SK-MEL-5 (cell line): ENCODE results near the gene UBE4B. TPM values are rescaled to one million over a fixed set of nuclear protein-coding genes. Genes with fewer than 3 reads are reported as not detected.
"Not testable (repeated sequence)": the region's sequence is repeated elsewhere in the genome, so short reads cannot be mapped to it uniquely, and the experiment has no call there.

Experiments
- DNase-seq: peaks from one replicate; pipeline ENCODE4 v3.0.0-alpha.2; 2016; ENCODE audit warnings: low read depth, low spot score
- in situ Hi-C: cut with HindIII; loops from 2 replicates; pipeline ENCODE4 v1.10.0; 2016; ENCODE audit warnings: low sequenced_read_pairs, high pct_unique_total_duplicates, low pct_unique_long_range_greater_than_20kb
- total RNA-seq: library from RNA; depleted of rRNA; stranded (reverse); fragments of >200 nt; shearing (Covaris generic); gene quantifications from 2 replicates; pipeline ENCODE4 v1.2.3, GENCODE V29; 2014

Gene UBE4B
- total RNA-seq, 1 experiment from 2014 or later = 28.9 TPM

DNA sequence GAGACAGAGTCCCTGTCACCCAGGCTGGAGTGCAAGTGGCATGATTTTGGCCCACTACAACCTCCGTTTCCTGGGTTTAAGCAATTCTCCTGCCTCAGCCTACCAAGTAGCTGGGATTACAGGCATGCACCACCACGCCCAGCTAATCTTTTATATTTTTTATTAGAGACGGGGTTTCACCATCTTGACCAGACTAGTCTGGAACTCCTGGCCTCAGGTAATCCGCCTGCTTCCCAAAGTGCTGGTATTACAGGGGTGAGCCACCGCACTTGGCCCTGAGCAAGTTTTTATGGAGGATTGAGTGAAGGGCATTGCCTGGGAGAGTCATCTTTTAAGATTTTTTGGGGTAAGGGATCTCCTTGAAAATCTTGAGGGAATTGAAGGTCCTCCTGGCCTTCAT lies 28.5 kb downstream of the UBE4B start:
- in situ Hi-C loops = no loop called here
- no peak for DNase-seq

DNA sequence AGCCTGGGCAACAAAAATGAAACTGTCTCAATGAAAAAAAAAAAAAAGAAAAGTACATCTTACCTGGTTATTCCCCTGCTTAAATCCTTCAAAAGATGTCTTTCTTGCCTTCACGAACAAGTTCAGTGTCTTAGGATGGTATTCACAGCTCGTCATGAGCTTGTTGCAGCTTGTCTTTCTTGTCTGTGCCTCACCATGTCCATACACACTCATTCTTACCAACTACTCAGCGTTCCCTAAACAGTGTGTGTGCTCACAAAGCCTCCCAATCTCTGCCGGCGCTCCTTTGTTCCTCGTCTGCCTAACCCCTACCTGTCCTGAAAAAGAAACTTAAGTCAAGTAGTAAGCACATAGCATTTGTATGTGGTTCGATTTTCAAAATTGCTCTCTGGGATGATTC lies 31.1 kb downstream of the UBE4B start:
- DNase-seq = no peak
- in situ Hi-C loops = no loop called here

DNA sequence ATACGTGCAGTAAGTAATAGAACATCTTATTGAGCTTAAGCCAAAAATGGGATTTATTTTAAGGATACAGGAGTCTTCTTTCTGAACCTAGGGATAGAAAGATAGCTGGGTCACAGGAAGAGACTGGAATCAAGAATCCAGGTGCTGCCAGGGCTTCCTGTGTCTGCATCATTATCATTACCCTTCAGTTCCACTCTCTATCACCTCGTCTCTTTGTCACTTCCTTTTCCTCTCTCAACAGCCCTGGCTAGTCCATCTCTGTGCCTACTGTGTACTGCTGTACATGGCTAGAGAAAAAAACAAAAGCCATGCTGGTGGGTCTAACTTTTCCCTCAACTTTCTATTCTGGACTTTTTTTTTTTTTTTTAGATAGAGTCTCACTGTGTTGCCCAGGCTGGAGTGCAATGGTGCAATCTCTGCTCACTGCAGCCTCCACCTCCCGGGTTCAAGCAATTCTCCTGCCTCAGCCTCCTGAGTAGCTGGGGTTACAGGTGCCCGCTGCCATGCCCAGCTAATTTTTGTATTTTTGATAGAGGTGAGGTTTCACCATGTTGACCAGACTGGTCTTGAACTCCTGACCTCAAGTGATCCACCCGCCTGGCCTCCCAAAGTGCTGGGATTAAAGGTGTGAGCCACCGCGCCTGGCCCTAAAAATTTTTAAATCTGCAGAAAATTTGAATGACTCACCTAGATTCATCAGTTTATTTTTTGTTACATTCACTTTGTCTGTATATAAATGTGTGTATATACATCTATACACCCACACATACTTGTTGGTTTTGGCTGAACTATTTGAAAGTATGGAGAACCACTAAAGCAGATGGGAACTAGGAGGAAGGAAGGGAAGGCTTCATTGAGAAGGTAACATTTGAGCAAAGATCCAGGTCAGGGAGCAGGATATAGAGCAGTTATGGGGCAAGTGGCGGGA lies 31.9 kb downstream of the UBE4B start:
- DNase-seq = no peak
- in situ Hi-C loops = no loop called here

DNA sequence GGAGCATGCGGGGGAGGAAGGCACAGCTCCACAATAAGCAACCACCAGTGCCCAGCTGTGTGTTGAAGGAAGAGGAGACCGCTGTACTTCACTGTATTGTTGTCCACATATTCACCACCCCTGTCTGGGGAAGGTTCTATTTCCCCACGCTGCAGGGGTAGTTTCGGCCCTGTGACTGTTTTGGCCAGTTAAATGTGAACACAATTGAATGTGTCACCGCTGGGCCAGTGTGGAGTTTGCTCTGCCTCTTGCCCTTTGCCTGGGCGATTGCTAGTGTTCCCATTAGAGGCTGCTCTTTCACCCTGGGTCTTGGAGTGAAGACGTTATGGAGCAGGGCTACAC lies 32.6 kb downstream of the UBE4B start:
- in situ Hi-C loops = no loop called here
- peak; percentile 73 for DNase-seq

DNA sequence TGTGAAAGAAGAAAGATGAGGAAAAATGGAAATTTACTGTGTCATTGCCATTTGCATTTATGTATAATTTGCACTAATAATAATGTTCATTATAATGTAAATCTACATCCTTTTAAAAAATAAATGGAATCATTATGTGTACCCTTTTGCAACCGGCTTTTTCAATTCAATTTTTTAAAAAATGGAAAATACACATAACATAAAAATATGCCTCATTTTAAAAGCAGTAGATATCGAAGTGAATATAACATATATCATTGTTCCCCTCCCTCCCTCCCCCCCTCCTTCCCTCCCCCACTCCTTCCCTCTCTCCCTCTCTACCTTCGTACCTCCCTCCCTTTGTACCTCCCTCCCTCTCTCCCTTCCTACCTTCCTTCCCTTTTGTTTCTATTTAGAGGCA lies 33.0 kb downstream of the UBE4B start:
- in situ Hi-C loops = no loop called here
- DNase-seq = no peak

DNA sequence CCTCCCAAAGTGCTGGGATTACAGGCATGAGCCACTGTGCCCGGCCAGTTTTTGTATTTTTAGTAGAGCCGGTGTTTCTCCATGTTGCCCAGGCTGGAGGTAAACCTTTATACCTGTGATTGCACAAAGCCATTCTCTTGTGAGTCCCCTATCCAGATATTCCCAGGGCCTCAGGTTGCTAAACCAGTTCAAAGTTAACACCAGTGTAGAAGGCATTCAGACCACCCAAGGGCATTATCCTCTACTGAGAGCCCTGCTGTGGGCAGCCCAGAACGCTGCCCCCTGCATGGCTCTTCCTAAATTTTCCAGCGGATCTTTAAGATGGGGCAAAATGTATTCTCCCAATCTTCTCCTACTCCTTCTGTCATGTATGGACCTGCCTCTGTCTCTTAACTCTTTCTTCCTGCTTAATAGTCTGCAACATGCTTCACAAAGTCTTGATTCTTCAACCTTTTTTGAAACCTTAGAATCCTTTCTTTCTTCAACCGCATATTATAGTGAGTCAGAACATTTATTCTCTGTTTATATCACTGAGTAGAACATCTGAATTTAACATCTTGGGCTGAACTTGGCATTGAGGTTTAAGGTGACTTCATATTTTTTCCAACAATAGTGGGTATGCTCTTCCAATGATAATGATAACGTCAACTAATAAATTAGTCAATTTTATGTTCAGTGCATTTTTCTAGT lies 36.0 kb downstream of the UBE4B start:
- no peak for DNase-seq
- in situ Hi-C loops = no loop called here

DNA sequence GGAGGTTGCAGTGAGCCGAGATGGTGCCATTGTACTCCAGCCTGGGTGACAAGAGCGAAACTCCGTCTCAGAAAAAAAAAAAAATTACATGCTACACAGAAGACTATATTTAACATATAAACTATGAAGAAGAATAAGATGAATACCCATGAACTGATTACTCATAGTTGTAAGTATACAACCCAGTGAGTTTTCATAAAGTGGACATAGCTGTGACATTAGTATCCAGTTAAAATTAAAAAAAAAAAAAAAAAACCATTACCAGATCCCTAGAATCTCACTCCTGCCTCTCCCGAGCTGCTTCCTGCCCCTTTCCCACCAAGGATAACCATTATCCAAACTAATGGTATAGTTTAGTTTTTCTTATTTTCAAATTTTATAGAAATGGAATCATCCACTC lies 37.4 kb downstream of the UBE4B start:
- in situ Hi-C loops = no loop called here
- no peak for DNase-seq

DNA sequence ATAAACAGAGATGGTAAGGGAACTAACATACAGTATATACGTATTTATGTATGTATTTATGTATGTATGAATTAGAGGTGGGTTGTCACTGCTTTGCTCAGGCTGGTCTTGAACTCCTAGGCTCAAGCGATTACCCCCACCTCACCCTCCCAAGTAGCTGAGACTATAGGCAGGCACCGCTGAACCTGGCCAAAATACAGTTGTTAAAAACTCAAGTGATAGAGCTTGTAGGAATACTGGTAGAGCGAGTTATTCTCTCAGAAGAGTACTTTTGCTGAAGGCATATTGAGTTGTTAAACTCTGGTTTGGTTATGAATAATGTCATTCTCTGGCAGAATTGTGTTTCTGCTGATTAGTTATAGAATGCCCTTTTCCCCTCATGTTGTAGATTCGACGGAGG lies 38.9 kb downstream of the UBE4B start:
- in situ Hi-C loops = no loop called here
- DNase-seq = no peak

DNA sequence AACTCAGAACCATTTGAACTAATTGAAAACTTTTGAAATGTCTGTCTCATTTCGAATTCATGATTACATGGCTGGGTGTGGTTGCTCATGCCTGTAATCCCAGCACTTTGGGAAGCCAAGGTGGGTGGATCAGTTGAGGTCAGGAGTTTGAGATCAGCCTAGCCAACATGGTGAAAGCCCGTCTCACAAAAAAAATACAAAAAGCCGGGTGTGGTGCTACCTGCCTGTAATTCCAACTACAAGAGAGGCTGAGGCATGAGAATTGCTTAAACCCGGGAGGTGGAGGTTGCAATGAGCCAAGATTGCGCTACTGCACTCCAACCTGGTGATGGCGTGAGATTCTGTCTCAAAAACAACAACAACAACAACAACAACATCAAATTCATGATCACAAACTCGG lies 40.6 kb downstream of the UBE4B start:
- in situ Hi-C loops, DNase-seq: not testable (repeated sequence)

DNA sequence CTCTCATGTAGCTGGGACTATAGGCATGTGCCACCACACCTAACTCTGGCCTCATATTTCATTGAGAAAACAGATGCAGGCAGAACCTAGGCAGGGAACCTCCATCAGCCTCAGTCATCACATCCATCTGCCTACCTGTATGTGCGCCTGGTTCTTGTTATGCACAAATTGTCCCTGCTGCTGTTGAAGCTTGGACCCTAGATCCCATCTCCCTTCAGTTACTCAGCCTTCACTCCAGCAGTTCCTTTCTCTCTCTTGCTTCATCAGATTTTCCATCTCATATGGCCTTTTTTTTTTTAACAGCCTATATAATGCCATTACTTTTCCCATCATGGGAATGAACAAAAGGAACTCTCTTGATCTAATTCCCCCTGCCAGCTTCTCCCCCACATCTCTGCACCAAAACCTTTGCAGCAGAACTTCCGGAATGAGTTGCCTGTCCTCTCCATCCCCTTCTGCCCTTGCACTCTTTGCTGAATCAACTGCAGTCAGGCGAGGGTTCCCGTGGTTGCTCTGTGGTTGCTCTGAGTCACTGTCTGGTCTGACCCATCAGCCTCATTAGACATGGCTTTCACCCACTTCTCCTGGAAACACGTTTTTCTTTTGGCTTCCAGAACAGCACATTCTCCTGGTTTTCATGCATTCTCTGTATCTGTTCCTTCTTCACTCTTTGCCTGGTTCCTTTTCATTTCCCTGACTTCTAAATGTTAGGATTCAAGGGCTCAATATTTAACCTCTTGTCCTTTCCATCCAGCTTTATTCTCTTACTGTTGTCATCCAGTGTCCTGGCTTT lies 41.5 kb downstream of the UBE4B start:
- in situ Hi-C loops = no loop called here

DNA sequence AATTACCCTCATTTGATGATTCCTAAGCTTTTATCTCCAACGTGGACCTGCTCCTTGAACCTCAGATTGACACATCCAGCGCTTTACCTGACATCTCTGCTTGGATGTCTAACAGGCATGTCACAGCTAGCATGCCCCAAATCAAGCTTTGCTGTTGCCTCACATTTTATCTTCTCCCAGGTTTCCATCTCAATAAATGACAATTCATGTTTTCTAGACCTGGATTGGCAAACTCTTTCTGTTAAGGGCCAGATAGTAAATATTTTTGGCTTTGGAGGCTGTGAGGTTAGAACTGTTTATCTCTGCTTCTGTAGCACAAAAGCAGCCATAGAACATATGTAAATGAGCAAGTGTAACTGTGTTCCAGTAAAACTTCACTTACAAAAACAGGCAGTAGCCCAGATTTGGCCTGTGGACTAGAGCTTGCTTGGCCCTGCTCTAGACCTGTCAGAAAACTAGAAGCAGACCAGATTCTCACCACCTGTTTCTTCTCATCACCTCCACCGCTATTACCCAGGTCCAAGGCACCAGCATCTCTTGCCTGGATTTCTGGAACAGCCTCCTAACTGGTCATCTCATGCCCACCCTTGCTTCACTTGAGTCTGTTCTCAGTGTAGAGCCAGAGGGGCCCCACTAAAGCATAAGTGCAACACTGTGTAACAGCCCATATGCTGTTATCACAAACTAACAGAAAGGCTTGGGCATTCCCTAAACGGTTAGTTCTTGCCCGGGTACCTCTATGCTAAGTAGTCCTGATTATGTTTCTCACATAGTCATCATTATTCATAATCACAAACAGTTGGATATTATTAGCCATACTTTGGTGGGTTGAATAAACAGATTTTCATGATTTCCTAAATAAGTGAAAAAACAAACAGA lies 42.3 kb downstream of the UBE4B start:
- no peak for DNase-seq
- in situ Hi-C loops = no loop called here

More for the DNA sequence above, 41.5 kb downstream of the UBE4B start:
- DNase-seq = peak; percentile 85

DNA sequence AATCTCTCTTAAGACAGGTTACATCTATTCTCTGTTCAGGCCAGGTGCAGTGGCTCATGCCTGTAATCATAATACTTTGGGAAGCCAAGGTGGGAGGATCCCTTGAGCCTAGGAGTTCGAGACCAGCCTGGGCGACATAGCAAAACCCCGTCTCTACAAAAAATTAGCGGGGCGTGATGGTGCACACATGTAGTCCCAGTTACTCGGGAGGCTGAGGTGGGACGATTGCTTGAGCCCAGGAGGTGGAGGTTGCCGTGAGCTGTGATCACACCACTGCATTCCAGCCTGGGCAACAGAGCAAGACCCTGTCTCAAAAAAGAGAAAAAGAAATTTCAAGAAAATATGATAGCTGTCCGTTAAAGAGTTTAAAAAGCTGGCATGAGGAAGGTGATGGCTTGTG lies 43.0 kb downstream of the UBE4B start:
- in situ Hi-C loops = no loop called here
- no peak for DNase-seq

DNA sequence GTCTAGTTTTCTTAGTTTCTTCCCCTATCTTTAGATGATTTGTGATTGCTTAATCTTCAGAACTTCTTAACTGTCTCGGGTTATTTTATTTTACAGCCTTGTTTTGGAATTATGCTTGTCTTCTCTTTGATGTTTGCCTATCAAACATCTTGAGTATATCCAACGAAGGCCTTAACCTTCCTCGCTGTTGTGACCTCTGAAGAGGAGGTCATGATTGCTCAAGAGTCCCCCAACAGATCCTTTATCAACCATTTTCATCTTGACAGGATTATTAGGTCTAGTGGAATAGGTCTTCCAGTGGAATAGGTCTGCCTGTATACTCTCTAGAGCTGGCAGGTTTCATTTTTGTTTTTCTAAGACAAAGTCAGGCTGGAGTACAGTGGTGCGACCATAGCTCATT lies 45.7 kb downstream of the UBE4B start:
- in situ Hi-C loops = no loop called here
- DNase-seq = no peak

DNA sequence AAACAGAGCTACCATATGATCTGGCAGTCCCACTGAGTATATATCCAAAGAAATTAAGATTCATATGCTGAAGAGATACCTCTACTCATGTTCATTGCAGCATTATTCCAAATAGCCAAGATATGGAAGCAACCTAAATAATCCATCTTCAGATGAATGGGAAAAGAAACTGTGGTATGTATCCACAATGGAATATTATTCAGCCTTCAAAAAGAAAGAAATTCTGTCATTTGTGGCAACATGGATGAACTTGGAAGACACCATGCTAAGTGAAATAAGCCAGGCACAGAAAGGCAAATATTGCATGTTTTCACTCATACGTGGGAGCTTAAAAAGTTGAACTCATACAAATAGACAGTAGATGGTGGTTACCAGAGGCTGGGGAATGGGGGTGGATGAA lies 47.8 kb downstream of the UBE4B start:
- DNase-seq = no peak
- in situ Hi-C loops = no loop called here

DNA sequence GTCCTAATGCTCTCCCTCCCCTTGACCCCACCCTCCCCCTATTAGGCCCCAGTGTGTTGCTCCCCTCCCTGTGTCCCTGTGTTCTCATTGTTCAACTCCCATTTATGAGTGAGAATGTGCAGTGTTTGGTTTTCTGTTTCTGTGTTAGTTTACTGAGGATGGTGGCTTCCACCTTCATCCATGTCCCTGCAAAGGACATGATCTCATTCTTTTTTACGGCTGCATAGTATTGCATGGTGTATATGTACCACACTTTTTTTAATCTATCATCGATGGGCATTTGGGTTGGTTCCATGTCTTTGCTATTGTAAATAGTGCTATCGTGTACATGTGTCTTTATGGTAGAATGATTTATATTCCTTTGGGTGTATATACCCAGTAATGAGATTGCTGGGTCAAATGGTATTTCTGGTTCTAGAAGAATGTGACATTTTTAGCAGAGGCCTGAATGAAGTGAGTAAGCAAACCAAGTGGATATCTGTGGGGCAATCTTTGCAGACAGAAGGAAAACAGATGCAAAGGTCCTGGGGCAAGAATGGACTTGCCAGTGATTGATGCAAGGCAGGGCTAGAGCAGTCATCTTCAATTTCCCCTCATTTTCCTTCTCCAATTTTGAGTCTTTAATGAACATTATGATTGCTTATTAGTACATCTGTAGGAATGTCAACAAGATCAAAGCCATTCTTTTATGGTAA lies 50.2 kb downstream of the UBE4B start:
- in situ Hi-C loops = no loop called here
- DNase-seq = no peak

DNA sequence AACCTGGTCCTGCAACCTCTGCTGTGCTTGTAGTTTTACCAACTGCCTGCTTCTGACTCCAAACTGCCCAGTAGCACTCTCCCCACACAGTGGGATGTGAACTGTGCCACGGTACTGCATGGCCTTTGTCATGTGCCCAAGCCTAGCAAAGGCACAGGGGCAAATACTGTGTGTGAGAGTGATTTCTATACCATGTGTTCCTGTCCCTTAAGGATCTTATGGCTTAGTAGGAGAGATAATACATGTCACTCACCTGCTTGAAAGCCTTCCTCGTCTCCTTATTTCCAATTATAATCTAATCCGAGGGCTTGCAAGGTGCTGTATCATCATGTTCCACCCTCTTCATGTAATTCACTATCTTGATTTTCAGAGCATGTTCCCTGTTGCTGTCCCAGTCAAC lies 51.3 kb downstream of the UBE4B start:
- DNase-seq = no peak
- in situ Hi-C loops = no loop called here

DNA sequence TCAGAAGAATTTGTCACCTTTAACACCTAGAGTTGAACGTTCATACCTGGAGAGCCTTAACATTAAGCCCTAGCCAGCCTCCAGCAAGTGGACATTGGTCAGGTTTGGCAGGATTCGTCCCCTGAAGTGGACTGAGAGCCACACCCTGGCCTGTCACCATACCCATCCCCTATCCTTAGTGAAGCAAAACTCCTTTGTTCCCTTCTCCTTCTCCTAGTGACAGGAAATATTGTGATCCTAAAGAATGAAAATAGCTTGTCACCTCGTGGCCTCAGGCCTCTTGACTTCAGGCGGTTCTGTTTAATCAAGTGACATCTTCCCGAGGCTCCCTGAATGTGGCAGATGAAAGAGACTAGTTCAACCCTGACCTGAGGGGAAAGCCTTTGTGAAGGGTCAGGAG lies 52.3 kb downstream of the UBE4B start:
- in situ Hi-C loops = no loop called here

More for the DNA sequence above, 52.3 kb downstream of the UBE4B start:
- DNase-seq = no peak
